ENCODE measurements around the gene DCHS1.
"Not testable (repeated sequence)": the region's sequence is repeated elsewhere in the genome, so short reads cannot be mapped to it uniquely, and the experiment has no call there.

DCHS1 gene, protein sequence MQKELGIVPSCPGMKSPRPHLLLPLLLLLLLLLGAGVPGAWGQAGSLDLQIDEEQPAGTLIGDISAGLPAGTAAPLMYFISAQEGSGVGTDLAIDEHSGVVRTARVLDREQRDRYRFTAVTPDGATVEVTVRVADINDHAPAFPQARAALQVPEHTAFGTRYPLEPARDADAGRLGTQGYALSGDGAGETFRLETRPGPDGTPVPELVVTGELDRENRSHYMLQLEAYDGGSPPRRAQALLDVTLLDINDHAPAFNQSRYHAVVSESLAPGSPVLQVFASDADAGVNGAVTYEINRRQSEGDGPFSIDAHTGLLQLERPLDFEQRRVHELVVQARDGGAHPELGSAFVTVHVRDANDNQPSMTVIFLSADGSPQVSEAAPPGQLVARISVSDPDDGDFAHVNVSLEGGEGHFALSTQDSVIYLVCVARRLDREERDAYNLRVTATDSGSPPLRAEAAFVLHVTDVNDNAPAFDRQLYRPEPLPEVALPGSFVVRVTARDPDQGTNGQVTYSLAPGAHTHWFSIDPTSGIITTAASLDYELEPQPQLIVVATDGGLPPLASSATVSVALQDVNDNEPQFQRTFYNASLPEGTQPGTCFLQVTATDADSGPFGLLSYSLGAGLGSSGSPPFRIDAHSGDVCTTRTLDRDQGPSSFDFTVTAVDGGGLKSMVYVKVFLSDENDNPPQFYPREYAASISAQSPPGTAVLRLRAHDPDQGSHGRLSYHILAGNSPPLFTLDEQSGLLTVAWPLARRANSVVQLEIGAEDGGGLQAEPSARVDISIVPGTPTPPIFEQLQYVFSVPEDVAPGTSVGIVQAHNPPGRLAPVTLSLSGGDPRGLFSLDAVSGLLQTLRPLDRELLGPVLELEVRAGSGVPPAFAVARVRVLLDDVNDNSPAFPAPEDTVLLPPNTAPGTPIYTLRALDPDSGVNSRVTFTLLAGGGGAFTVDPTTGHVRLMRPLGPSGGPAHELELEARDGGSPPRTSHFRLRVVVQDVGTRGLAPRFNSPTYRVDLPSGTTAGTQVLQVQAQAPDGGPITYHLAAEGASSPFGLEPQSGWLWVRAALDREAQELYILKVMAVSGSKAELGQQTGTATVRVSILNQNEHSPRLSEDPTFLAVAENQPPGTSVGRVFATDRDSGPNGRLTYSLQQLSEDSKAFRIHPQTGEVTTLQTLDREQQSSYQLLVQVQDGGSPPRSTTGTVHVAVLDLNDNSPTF (N-terminal part only)

DNA sequence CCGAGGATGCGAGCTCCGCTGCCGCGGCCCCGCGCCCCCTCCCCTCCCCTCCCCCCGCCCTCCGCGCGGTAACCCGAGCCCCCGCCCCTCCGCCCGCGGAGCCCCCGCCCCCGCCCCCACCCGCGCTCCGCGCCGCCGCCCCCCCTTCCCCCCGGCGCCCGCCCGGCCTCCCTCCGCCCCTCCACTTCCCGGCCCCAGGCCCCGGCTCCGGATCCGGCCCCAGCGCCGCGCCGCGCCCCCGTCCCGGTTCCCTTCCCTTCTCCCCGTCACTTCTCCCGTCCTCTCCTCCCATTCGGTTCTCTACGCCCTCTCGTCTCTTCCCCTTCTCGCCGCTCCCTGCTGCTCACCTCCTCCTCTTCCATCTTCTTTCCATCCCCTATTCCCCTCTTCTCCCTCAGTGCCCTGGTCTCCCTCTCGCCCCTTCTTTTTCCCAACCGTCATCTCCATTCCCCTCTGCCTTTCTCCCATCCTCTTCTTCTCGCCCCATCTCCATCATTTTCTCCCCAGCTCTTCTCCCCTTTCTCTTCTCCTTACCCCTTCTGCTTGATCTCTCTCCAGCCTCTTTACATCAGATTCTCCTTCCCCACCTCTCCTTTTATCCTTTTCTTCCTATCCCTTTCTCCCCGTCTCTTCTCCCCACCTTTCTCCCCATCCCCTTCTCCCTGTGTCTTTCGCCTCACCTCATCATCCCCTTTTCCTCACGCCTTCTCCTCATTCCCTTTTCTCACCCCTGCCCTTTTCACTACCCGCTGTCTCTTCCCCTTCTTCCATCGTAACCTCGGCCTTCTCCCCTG lies at the start of gene DCHS1:
DCHS1 (minus strand) TSS at position 20 of the 794 bp plus-strand sequence. CDS start 14,196 bp downstream, outside the sequence.
- H2AFZ ChIP-seq (ENCODE audit: low read depth, low read length), result no peak within 1 kb of the TSS
- peaks cover 21% of the 10 kb centered on the region; the same call in 1 of the 2 replicates for H3K27me3 ChIP-seq (ENCODE audit: low read depth, low read length)
- no peaks in the 10 kb centered on the region for H3K9me3 ChIP-seq (ENCODE audit: insufficient read depth, low read length)
- no peak within 1 kb of the TSS for H3K27ac ChIP-seq (ENCODE audit: low read length)
- H3K9ac ChIP-seq (ENCODE audit: low read length), result no peak within 1 kb of the TSS
- H3K36me3 ChIP-seq (replicated peaks; ENCODE audit: low read depth, low read length), result no peaks in the 10 kb centered on the region
- peaks cover 11% of the 10 kb centered on the region for H3K4me1 ChIP-seq (ENCODE audit: low read length)
- no peak within 1 kb of the TSS for H3K4me3 ChIP-seq (ENCODE audit: low read length)
- TF ChIP-seq, protein P1, sequence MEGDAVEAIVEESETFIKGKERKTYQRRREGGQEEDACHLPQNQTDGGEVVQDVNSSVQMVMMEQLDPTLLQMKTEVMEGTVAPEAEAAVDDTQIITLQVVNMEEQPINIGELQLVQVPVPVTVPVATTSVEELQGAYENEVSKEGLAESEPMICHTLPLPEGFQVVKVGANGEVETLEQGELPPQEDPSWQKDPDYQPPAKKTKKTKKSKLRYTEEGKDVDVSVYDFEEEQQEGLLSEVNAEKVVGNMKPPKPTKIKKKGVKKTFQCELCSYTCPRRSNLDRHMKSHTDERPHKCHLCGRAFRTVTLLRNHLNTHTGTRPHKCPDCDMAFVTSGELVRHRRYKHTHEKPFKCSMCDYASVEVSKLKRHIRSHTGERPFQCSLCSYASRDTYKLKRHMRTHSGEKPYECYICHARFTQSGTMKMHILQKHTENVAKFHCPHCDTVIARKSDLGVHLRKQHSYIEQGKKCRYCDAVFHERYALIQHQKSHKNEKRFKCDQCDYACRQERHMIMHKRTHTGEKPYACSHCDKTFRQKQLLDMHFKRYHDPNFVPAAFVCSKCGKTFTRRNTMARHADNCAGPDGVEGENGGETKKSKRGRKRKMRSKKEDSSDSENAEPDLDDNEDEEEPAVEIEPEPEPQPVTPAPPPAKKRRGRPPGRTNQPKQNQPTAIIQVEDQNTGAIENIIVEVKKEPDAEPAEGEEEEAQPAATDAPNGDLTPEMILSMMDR (IDR thresholded peaks at IDR 0.05; ENCODE audit: low read depth, low read length), result no peak
- no peak for TF ChIP-seq EZH2phosphoT487 (IDR thresholded peaks at IDR 0.05; ENCODE audit: low read depth)
- H3K79me2 ChIP-seq (ENCODE audit: low read length), result no peaks in the 10 kb centered on the region
- no peak within 1 kb of the TSS for H3K4me2 ChIP-seq (ENCODE audit: low read length)
- no peaks in the 10 kb centered on the region for H4K20me1 ChIP-seq (ENCODE audit: insufficient read depth, low read length)

DNA sequence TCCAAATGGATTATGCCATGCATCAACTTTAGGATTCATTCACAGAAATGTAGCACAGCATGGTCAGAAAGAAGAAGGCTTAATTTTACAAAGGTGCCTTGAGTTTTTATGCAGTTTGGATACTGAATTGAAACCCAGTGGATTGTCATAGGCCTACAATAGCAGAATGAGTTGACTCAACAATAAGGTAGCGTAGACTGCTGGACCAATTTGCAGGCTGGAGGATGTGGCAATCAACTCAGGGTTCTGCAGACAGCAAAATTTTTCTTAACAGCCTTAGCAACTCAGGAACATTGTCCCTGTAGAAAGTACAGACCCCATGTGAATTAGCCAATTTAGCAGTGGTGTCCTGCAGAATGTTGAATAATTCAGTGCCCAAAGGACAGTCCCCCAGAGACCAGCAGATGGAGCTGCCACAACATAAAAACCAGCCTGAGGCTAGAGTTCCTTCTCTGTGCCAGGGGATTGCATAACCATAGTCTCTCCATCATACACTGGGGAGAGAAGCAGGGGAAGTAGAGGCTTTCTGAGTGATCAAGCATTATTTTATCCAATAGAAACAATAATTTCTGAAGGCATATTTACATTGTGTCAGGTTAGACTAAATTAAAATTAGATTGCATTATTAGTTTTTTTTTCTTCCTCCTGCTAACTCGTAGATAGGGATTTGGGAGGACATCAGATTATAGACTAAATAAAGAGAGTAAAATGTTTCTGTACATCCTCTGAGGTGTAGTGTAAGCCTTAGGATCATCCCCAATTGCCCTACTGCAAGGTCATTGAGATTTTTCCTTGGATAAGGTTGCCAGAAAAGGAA lies 47.8 kb upstream of the DCHS1 start:
- no peak overlapping the region for H3K4me2 ChIP-seq (ENCODE audit: low read length)
- H3K9me3 ChIP-seq (ENCODE audit: insufficient read depth, low read length), result no peaks in the 10 kb centered on the region
- H3K27me3 ChIP-seq (ENCODE audit: low read depth, low read length), result peaks cover 4% of the 10 kb centered on the region; the same call in 1 of the 2 replicates
- TF ChIP-seq, protein P1 (IDR thresholded peaks at IDR 0.05; ENCODE audit: low read depth, low read length), result peak; percentile 69
- no peak for TF ChIP-seq EZH2phosphoT487 (IDR thresholded peaks at IDR 0.05; ENCODE audit: low read depth)
- no peaks in the 10 kb centered on the region for H3K79me2 ChIP-seq (ENCODE audit: low read length)
- no peak overlapping the region for H2AFZ ChIP-seq (ENCODE audit: low read depth, low read length)
- no peak overlapping the region for H3K27ac ChIP-seq (ENCODE audit: low read length)
- H3K4me3 ChIP-seq (ENCODE audit: low read length), result no peak overlapping the region
- no peaks in the 10 kb centered on the region for H4K20me1 ChIP-seq (ENCODE audit: insufficient read depth, low read length)
- peaks cover 12% of the 10 kb centered on the region for H3K4me1 ChIP-seq (ENCODE audit: low read length)
- no peaks in the 10 kb centered on the region for H3K36me3 ChIP-seq (replicated peaks; ENCODE audit: low read depth, low read length)
- H3K9ac ChIP-seq (ENCODE audit: low read length), result no peak overlapping the region

DNA sequence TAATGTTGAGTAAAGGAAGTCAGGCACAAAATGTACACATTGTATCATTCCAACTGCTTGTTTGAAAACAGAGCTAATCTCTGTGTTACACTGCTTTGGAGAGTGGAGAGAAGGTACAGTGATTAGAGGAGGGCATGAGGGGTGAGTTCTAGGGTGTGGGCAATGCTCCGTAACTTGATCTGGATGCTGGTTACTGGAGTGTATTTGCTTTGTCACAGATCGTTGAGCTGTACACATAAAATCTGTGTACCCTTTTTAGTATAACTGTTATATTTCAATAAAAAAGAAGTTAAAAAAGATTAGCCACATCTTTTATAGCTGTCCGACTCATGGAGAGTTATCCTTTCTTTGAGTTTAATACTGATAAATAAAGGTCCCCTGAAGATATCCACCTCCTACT lies 46.3 kb upstream of the DCHS1 start:
- H3K4me3 ChIP-seq (ENCODE audit: low read length); H3K79me2 ChIP-seq (ENCODE audit: low read length); H3K27ac ChIP-seq (ENCODE audit: low read length); H2AFZ ChIP-seq (ENCODE audit: low read depth, low read length); H4K20me1 ChIP-seq (ENCODE audit: insufficient read depth, low read length); H3K4me2 ChIP-seq (ENCODE audit: low read length); H3K9me3 ChIP-seq (ENCODE audit: insufficient read depth, low read length); H3K9ac ChIP-seq (ENCODE audit: low read length); H3K36me3 ChIP-seq (replicated peaks; ENCODE audit: low read depth, low read length); H3K27me3 ChIP-seq (ENCODE audit: low read depth, low read length): not testable (repeated sequence)
- H3K4me1 ChIP-seq (ENCODE audit: low read length), result peaks cover 12% of the 10 kb centered on the region
